Measurements from ENCODE around the gene TNS1. TPM values are rescaled to one million over a fixed set of nuclear protein-coding genes. Genes with fewer than 3 reads are reported as not detected.
"Not testable (repeated sequence)": the region's sequence is repeated elsewhere in the genome, so short reads cannot be mapped to it uniquely, and the experiment has no call there.

The TNS1 gene
- total RNA-seq, 6 experiments from 2014 or later = 113 to 139 (median 126) TPM

DNA sequence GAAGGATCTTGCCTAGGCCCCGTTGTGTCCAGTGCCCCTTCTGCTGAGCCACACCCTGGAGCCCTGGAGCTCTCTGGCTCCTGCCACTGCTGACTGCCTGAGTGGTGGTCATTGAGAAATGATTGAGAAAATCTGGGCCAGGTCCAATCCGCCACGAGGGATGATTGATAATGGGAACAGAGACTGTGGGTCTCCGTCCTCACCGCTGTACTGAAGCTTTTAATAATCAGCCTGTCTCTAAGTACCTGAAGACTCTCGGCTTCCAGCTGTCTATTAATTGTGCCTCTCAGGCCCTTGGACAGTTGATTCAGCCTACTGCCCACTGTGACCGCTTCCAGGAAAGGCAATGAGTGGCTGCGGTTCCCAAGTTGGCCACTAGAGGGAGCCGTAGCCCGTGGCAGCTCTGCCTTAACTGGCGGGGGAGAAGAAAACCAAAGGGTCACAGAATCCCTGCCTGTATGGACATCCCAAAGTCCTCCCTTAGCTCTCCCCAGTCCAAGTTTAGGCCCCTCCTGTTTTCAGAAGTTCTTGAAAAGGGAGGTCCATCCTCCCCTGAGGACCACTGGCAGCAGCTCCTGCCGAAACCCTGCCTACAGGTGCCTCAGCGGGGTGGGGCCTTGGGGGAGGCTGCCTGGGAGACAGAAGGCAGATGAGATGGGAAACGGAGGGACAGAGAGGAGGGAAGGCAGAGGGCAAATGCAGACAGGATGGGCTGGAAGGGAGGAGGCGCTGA lies 213.6 kb downstream of the TNS1 start:
- Mint-ChIP-seq H3K27ac (no peak overlapping the region), H3K9me3 (peaks cover 4% of the 10 kb centered on the region; the same call in 1 of the 2 replicates), H3K4me1 (ENCODE audit: low read depth) (peaks cover 37% of the 10 kb centered on the region), H3K4me3 (no peak overlapping the region), H3K27me3 (ENCODE audit: insufficient read depth) (peaks cover 2% of the 10 kb centered on the region; the same call in 1 of the 2 replicates), H3K36me3 (ENCODE audit: low read depth) (peaks cover 26% of the 10 kb centered on the region)
- TF ChIP-seq, protein P1, sequence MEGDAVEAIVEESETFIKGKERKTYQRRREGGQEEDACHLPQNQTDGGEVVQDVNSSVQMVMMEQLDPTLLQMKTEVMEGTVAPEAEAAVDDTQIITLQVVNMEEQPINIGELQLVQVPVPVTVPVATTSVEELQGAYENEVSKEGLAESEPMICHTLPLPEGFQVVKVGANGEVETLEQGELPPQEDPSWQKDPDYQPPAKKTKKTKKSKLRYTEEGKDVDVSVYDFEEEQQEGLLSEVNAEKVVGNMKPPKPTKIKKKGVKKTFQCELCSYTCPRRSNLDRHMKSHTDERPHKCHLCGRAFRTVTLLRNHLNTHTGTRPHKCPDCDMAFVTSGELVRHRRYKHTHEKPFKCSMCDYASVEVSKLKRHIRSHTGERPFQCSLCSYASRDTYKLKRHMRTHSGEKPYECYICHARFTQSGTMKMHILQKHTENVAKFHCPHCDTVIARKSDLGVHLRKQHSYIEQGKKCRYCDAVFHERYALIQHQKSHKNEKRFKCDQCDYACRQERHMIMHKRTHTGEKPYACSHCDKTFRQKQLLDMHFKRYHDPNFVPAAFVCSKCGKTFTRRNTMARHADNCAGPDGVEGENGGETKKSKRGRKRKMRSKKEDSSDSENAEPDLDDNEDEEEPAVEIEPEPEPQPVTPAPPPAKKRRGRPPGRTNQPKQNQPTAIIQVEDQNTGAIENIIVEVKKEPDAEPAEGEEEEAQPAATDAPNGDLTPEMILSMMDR (IDR thresholded peaks at IDR 0.05) = peak; percentile 100
- DNase-seq = peak; percentile 57

- Mint-ChIP-seq H3K36me3 (ENCODE audit: low read depth) (peaks cover 26% of the 10 kb centered on the region), H3K4me3 (no peak overlapping the region), H3K4me1 (ENCODE audit: low read depth) (peaks cover 37% of the 10 kb centered on the region), H3K27me3 (ENCODE audit: insufficient read depth) (peaks cover 2% of the 10 kb centered on the region; the same call in 1 of the 2 replicates), H3K9me3 (peaks cover 4% of the 10 kb centered on the region; the same call in 1 of the 2 replicates), H3K27ac (no peak overlapping the region)
- DNase-seq = no peak
- TF ChIP-seq, protein P1 (IDR thresholded peaks at IDR 0.05) = no peak
These were observed 214.2 kb downstream of the TNS1 start for GRCh38 chr2:217788669-217789002.

GRCh38 chr2:217787160-217787877 lies 215.5 kb downstream of the TNS1 start:
- peaks cover 2% of the 10 kb centered on the region; the same call in 1 of the 2 replicates for H3K27me3 Mint-ChIP-seq (ENCODE audit: insufficient read depth)
- peaks cover 34% of the 10 kb centered on the region for H3K36me3 Mint-ChIP-seq (ENCODE audit: low read depth)
- no peak overlapping the region for H3K4me3 Mint-ChIP-seq
- DNase-seq = no peak
- H3K27ac Mint-ChIP-seq = no peak overlapping the region
- H3K9me3 Mint-ChIP-seq = peaks cover 4% of the 10 kb centered on the region; the same call in 1 of the 2 replicates
- peaks cover 30% of the 10 kb centered on the region for H3K4me1 Mint-ChIP-seq (ENCODE audit: low read depth)
- TF ChIP-seq, protein P1 (IDR thresholded peaks at IDR 0.05) = no peak

- Mint-ChIP-seq H3K4me1 (ENCODE audit: low read depth) (peaks cover 26% of the 10 kb centered on the region), H3K36me3 (ENCODE audit: low read depth) (peaks cover 31% of the 10 kb centered on the region)
- not testable (repeated sequence) for H3K4me3 Mint-ChIP-seq; DNase-seq; H3K9me3 Mint-ChIP-seq; H3K27ac Mint-ChIP-seq; H3K27me3 Mint-ChIP-seq (ENCODE audit: insufficient read depth)
These were observed 216.2 kb downstream of the TNS1 start for GRCh38 chr2:217786560-217786959.

- Mint-ChIP-seq H3K9me3 (peaks cover 4% of the 10 kb centered on the region; the same call in 1 of the 2 replicates), H3K36me3 (ENCODE audit: low read depth) (peaks cover 29% of the 10 kb centered on the region), H3K27me3 (ENCODE audit: insufficient read depth) (peaks cover 2% of the 10 kb centered on the region; the same call in 1 of the 2 replicates), H3K4me3 (no peak overlapping the region), H3K4me1 (ENCODE audit: low read depth) (peaks cover 17% of the 10 kb centered on the region), H3K27ac (peak overlapping the region; percentile 64)
- TF ChIP-seq, protein P1 (IDR thresholded peaks at IDR 0.05) = peak; percentile 98
- DNase-seq = peak; percentile 38
These were observed 217.2 kb downstream of the TNS1 start for GRCh38 chr2:217785544-217786045.

Measured in HFFc6 (cell line).